ENCODE data around the gene HAUS5. TPM values are rescaled to one million over a fixed set of nuclear protein-coding genes. Genes with fewer than 3 reads are reported as not detected.

Gene HAUS5
- total RNA-seq, 2 experiments from 2014 or later, result 53.3 to 62.3 TPM

DNA sequence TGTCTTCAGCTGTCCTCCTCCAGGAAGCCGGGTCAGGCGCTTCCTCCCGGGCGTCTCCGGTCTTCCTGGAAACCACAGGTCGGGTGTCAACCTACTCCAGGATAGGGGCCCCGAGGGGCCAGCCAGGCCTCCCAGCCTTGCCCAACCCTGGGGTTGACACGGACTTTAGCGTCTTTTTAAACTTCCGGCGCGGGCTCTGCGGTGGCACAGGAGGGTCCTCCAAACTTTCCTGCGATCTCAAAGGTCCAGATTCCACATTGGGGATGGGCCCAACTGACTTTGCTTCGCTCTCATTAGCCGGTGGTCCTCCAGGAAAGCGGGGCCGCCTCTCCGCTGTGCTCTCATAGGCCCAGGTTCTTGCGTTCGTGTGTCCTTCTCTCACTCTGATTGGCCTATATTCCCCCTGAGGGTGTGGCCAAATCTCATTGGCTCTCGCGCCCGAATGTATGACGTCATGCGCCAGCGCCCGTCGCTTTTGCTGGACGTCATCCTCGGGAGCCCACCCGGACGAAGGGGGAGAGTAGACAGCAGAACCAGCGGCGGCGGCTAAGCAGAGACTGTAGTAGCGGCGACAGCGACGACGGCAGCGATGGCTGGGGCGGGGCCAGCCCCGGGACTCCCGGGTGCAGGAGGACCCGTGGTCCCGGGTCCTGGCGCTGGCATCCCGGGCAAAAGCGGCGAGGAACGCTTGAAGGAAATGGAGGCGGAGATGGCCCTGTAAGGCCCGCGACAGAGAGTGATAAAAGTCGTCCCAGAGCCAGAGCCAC, 16.2 kb downstream of the HAUS5 start, which contains the start of gene RBM42:
TSS of gene RBM42 (plus strand) at position 472 of the 767 bp plus-strand sequence. CDS start at position 590, 118 bp downstream.
- Mint-ChIP-seq H3K27me3 (ENCODE audit: low read depth) (no peaks in the 10 kb centered on the region), H3K36me3 (ENCODE audit: low read depth) (peaks cover 40% of the 10 kb centered on the region), H3K27ac (peak within 1 kb of the TSS; percentile 96), H3K4me3 (peak within 1 kb of the TSS; percentile 93), H3K9me3 (ENCODE audit: insufficient read depth) (no peaks in the 10 kb centered on the region), H3K4me1 (ENCODE audit: low read depth) (peaks cover 22% of the 10 kb centered on the region)
- ATAC-seq, result peak; percentile 100
- ChIA-PET POLR2A (interaction anchor here (0.7 kb wide), 1 partner anchor 19 kb away, joined by 3 read pairs; the partner anchor contains the start of gene COX6B1), CTCF (no interaction called here)
- DNase-seq, result peak; percentile 99

DNA sequence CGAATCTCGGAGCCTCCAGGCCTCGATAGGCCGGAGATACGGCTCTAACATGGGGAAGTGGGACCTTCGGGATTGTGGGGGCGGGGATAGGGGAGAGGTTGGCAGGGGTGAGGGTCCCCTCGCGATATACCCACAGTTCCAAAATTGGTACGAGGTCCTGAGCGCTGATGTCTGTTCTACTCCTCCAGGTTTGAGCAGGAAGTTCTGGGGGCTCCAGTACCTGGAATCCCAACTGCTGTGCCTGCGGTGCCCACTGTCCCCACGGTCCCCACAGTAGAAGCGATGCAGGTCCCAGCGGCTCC, 16.7 kb downstream of the HAUS5 start:
- H3K4me3 Mint-ChIP-seq, result peak overlapping the region; percentile 93
- POLR2A ChIA-PET, result interaction anchor here (0.7 to 0.8 kb wide), 2 partner anchors 15 to 17 kb away, joined by 3 read pairs; partner anchors contain the start of gene HAUS5
- peaks cover 43% of the 10 kb centered on the region for H3K36me3 Mint-ChIP-seq (ENCODE audit: low read depth)
- peaks cover 22% of the 10 kb centered on the region for H3K4me1 Mint-ChIP-seq (ENCODE audit: low read depth)
- H3K27me3 Mint-ChIP-seq (ENCODE audit: low read depth), result no peaks in the 10 kb centered on the region
- CTCF ChIA-PET, result interaction anchor here (3.6 kb wide), 1 partner anchor 14 kb away, joined by 10 read pairs; the partner anchor contains the start of gene ETV2
- DNase-seq, result no peak
- H3K9me3 Mint-ChIP-seq (ENCODE audit: insufficient read depth), result no peaks in the 10 kb centered on the region
- ATAC-seq, result no peak
- H3K27ac Mint-ChIP-seq, result peak overlapping the region; percentile 96

- ATAC-seq (no peak), DNase-seq (no peak)
- Mint-ChIP-seq H3K36me3 (ENCODE audit: low read depth) (peaks cover 59% of the 10 kb centered on the region), H3K27me3 (ENCODE audit: low read depth) (no peaks in the 10 kb centered on the region), H3K27ac (no peak overlapping the region), H3K4me3 (no peak overlapping the region), H3K4me1 (ENCODE audit: low read depth) (peaks cover 16% of the 10 kb centered on the region), H3K9me3 (ENCODE audit: insufficient read depth) (no peaks in the 10 kb centered on the region)
- CTCF ChIA-PET, result no interaction called here
- POLR2A ChIA-PET, result no interaction called here
Observed at GRCh38 chr19:35633727-35634440, 21.3 kb downstream of the HAUS5 start.

GRCh38 chr19:35636651-35637050, 24.1 kb downstream of the HAUS5 start:
- Mint-ChIP-seq H3K27ac (no peak overlapping the region), H3K9me3 (ENCODE audit: insufficient read depth) (no peaks in the 10 kb centered on the region), H3K27me3 (ENCODE audit: low read depth) (no peaks in the 10 kb centered on the region), H3K4me1 (ENCODE audit: low read depth) (peaks cover 8% of the 10 kb centered on the region), H3K36me3 (ENCODE audit: low read depth) (peaks cover 43% of the 10 kb centered on the region), H3K4me3 (no peak overlapping the region)
- ATAC-seq (no peak), DNase-seq (no peak)
- ChIA-PET CTCF (no interaction called here), POLR2A (no interaction called here)

- H3K27me3 Mint-ChIP-seq (ENCODE audit: low read depth), result no peaks in the 10 kb centered on the region
- no peaks in the 10 kb centered on the region for H3K9me3 Mint-ChIP-seq (ENCODE audit: insufficient read depth)
- DNase-seq, result no peak
- CTCF ChIA-PET, result no interaction called here
- peaks cover 38% of the 10 kb centered on the region for H3K36me3 Mint-ChIP-seq (ENCODE audit: low read depth)
- no peak overlapping the region for H3K27ac Mint-ChIP-seq
- POLR2A ChIA-PET, result interaction anchor here (1.2 kb wide), 1 partner anchor 24 kb away, joined by 5 read pairs; no protein-coding TSS in a partner anchor
- ATAC-seq, result no peak
- H3K4me3 Mint-ChIP-seq, result no peak overlapping the region
- H3K4me1 Mint-ChIP-seq (ENCODE audit: low read depth), result peaks cover 13% of the 10 kb centered on the region
Observed at GRCh38 chr19:35637165-35637564, 24.6 kb downstream of the HAUS5 start.

- POLR2A ChIA-PET, result interaction anchor here (1.0 kb wide), 1 partner anchor 9 kb away, joined by 3 read pairs; the partner anchor contains the start of gene COX6B1
- Mint-ChIP-seq H3K27ac (no peak overlapping the region), H3K4me1 (ENCODE audit: low read depth) (peaks cover 23% of the 10 kb centered on the region), H3K4me3 (no peak overlapping the region), H3K36me3 (ENCODE audit: low read depth) (peaks cover 23% of the 10 kb centered on the region), H3K27me3 (ENCODE audit: low read depth) (no peaks in the 10 kb centered on the region), H3K9me3 (ENCODE audit: insufficient read depth) (no peaks in the 10 kb centered on the region)
- DNase-seq (no peak), ATAC-seq (no peak)
- CTCF ChIA-PET, result no interaction called here
Observed at GRCh38 chr19:35639321-35639639, 26.7 kb downstream of the HAUS5 start.

DNA sequence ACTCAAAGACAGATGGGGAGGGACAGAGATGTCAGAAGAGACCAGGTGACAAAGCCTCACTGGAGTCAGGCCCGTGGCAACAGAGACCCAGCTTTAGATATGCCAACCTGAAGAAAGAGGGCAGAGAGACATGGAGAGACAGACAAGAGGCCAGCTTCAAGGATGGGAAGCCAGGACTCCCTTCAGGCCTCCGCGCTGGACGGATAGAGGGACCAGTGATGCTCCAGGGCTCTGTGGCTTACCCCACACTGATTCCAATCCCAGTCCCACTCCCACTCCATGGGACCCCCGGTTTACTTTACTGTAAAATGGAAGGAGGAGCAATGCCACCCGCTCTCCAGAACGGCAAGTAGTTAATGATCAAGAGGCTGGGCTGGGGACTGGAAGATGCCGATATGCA, 27.3 kb downstream of the HAUS5 start:
- DNase-seq (no peak), ATAC-seq (no peak)
- no peak overlapping the region for H3K4me3 Mint-ChIP-seq
- H3K4me1 Mint-ChIP-seq (ENCODE audit: low read depth), result peaks cover 28% of the 10 kb centered on the region
- no peaks in the 10 kb centered on the region for H3K27me3 Mint-ChIP-seq (ENCODE audit: low read depth)
- peaks cover 20% of the 10 kb centered on the region for H3K36me3 Mint-ChIP-seq (ENCODE audit: low read depth)
- H3K9me3 Mint-ChIP-seq (ENCODE audit: insufficient read depth), result no peaks in the 10 kb centered on the region
- CTCF ChIA-PET, result no interaction called here
- POLR2A ChIA-PET, result interaction anchor here (1.0 kb wide), 1 partner anchor 8 kb away, joined by 3 read pairs; the partner anchor contains the start of gene COX6B1
- peak overlapping the region; percentile 12 for H3K27ac Mint-ChIP-seq

GRCh38 chr19:35641515-35642151, 29.1 kb downstream of the HAUS5 start, which contains the start of gene ETV2:
Gene ETV2, plus strand, starts transcription at chr19:35641745. Its CDS starts 716 bp downstream, at chr19:35642461.
- H3K9me3 Mint-ChIP-seq (ENCODE audit: insufficient read depth), result no peaks in the 10 kb centered on the region
- peak within 1 kb of the TSS; percentile 90 for H3K27ac Mint-ChIP-seq
- no peaks in the 10 kb centered on the region for H3K27me3 Mint-ChIP-seq (ENCODE audit: low read depth)
- H3K4me1 Mint-ChIP-seq (ENCODE audit: low read depth), result peaks cover 40% of the 10 kb centered on the region
- ChIA-PET POLR2A (interaction anchor here (0.9 kb wide), 1 partner anchor 115 kb away, joined by 3 read pairs; the partner anchor contains the start of gene HSPB6), CTCF (interaction anchor here (3.2 kb wide), 1 partner anchor 10 kb away, joined by 10 read pairs; no protein-coding TSS in a partner anchor)
- peaks cover 11% of the 10 kb centered on the region for H3K36me3 Mint-ChIP-seq (ENCODE audit: low read depth)
- peak; percentile 77 for DNase-seq
- peak within 1 kb of the TSS; percentile 78 for H3K4me3 Mint-ChIP-seq
- no peak for ATAC-seq

DNA sequence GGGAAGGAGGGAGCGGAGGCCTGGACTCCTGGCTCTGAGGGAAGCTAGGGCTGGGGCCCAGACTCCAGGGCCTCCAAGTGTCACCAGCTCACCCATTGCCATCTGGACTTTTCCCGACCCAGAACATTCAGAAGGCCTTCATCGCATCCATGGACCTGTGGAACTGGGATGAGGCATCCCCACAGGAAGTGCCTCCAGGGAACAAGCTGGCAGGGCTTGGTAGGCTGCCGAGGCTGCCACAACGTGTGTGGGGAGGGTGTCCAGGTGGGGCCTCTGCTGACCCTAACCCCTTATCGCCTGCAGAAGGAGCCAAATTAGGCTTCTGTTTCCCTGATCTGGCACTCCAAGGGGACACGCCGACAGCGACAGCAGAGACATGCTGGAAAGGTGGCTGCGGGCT, 29.8 kb downstream of the HAUS5 start:
- ATAC-seq (no peak), DNase-seq (no peak)
- CTCF ChIA-PET, result interaction anchor here (3.2 kb wide), 1 partner anchor 11 kb away, joined by 10 read pairs; no protein-coding TSS in a partner anchor
- Mint-ChIP-seq H3K9me3 (ENCODE audit: insufficient read depth) (no peaks in the 10 kb centered on the region), H3K27me3 (ENCODE audit: low read depth) (no peaks in the 10 kb centered on the region), H3K36me3 (ENCODE audit: low read depth) (peaks cover 4% of the 10 kb centered on the region), H3K4me3 (peak overlapping the region; percentile 78), H3K27ac (peak overlapping the region; percentile 90), H3K4me1 (ENCODE audit: low read depth) (peaks cover 42% of the 10 kb centered on the region)
- POLR2A ChIA-PET, result interaction anchor here (0.7 to 1.8 kb wide), 4 partner anchors 10 to 561 kb away, joined by 3 to 10 read pairs (median 5); partner anchors contain the start of genes HAUS5 and HSPB6

DNA sequence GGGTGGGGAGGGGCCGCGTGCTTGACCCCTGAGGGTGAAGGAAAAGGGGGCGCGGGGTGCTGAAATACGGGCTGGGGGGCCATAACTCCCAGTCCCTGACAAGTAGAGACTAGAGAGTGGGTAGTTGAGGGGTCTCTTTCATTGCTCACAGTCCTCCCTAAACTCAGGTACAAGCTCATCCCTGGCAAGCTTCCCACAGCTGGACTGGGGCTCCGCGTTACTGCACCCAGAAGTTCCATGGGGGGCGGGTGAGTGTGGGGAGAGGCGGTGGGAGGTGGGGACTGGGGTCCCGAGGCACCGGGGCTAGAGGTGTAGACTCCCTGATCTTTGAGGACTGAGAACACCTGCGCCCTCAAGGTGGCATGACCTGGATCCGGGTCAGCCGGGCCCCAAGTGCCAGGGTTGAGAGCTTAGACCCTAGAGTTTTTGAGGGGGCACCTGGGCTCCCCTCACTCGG, 30.3 kb downstream of the HAUS5 start:
- Mint-ChIP-seq H3K27me3 (ENCODE audit: low read depth) (no peaks in the 10 kb centered on the region), H3K9me3 (ENCODE audit: insufficient read depth) (no peaks in the 10 kb centered on the region), H3K36me3 (ENCODE audit: low read depth) (peaks cover 4% of the 10 kb centered on the region), H3K4me3 (peak overlapping the region; percentile 78), H3K4me1 (ENCODE audit: low read depth) (peaks cover 44% of the 10 kb centered on the region), H3K27ac (peak overlapping the region; percentile 90)
- DNase-seq, result peak; percentile 27
- ChIA-PET POLR2A (interaction anchor here (0.7 to 1.8 kb wide), 5 partner anchors 11 to 562 kb away, joined by 3 to 10 read pairs (median 5); partner anchors contain the start of genes HAUS5 and HSPB6), CTCF (interaction anchor here (0.6 to 3.2 kb wide), 2 partner anchors 12 to 411 kb away, joined by 3 to 10 read pairs; partner anchors contain the start of gene THAP8)
- no peak for ATAC-seq
